LNCAP (cell line): Measurements from ENCODE around the gene TCF7.

Source experiments
- CTCF ChIP-seq: fragments of 450-650 bp; IDR thresholded peaks from 2 replicates; pipeline ENCODE4 v1.5.1; 2017; ENCODE audit warnings: mild to moderate bottlenecking

The TCF7 gene

GRCh38 chr5:134148986-134149539, 34.6 kb downstream of the TCF7 start:
- TF ChIP-seq CTCF: no peak

- TF ChIP-seq CTCF: no peak
Observed at GRCh38 chr5:134149571-134150303, 35.3 kb downstream of the TCF7 start.

- TF ChIP-seq CTCF: no peak
Observed at GRCh38 chr5:134151723-134152122, 37.2 kb downstream of the TCF7 start.

GRCh38 chr5:134153241-134153640, 38.8 kb downstream of the TCF7 start:
- no peak for TF ChIP-seq CTCF

- no peak for TF ChIP-seq CTCF
Observed at GRCh38 chr5:134153657-134154056, 39.2 kb downstream of the TCF7 start.

GRCh38 chr5:134161513-134162395, 47.3 kb downstream of the TCF7 start:
- no peak for TF ChIP-seq CTCF

GRCh38 chr5:134162592-134162991, 48.1 kb downstream of the TCF7 start:
- TF ChIP-seq CTCF: no peak
